HCT116 (cell line): ENCODE results near the gene ZEB2. TPM values are rescaled to one million over a fixed set of nuclear protein-coding genes. Genes with fewer than 3 reads are reported as not detected.

ENCODE experiments used
- ATAC-seq: fragments of 200-7000 bp; cut with Tn5 transposase; 2 replicates; pipeline ENCODE4 v1.9.1; 2020; ENCODE audit warnings: mild to moderate bottlenecking, moderate library complexity
- BruUV-seq: library from RNA; stranded (reverse); fragments of 400-500 nt; replicated peaks from 2 replicates; lab custom pipeline; 2021; lab: Mats Ljungman, UMichigan
- CTCF ChIA-PET: fragments of 300-600 bp; sonication (Branson Sonifier 250); formaldehyde crosslinking; loops from one replicate; lab custom pipeline; 2021; ENCODE audit warnings: antibody characterized with exemption; lab: Charles Lee
- POLR2A ChIA-PET: fragments of 300-600, 350-600 bp; sonication (Branson Sonifier 250); formaldehyde crosslinking; loops from one replicate; lab custom pipeline; 2021; ENCODE audit warnings: antibody characterized with exemption; lab: Charles Lee
- RAD21 ChIA-PET, 2 experiments: fragments of 300-600 bp; sonication (Branson Sonifier 250); formaldehyde crosslinking; loops; one replicate each; lab custom pipeline; 2023; ENCODE audit warnings: low total read pairs in 2 of 2; ENCODE audit not compliant: uncharacterized antibody in 2 of 2, unreplicated experiment in 2 of 2, low non-redundant PET in 1 of 2; lab: Charles Lee
- DNase-seq: peaks from one replicate; pipeline ENCODE4 v3.0.0-alpha.2; 2010; ENCODE audit warnings: low read depth, low spot score
- H2AFZ ChIP-seq: fragments of 200-600 bp; shearing (Covaris generic), sonication (generic); 2 replicates; pipeline ENCODE4 v1.6.1; 2017; ENCODE audit warnings: low read depth, mixed run types, mixed read lengths, antibody characterized with exemption, low read length; ENCODE audit not compliant: poor library complexity, severe bottlenecking
- H3K27ac ChIP-seq: 2 replicates; pipeline ENCODE4 v1.5.1; 2012; ENCODE audit warnings: low read depth, low read length
- H3K27me3 ChIP-seq: fragments of 200-600 bp; sonication (generic); 2 replicates; pipeline ENCODE4 v1.6.1; 2016; ENCODE audit warnings: mixed run types, low read length, mixed read lengths; ENCODE audit not compliant: insufficient read depth
- H3K36me3 ChIP-seq, 2 experiments: fragments of 200-500 bp in 1 of 2; fragments of 200-600 bp in 1 of 2; sonication (Bioruptor generic) in 1 of 2; sonication (generic) in 1 of 2; 2 replicates each; pipeline versions ENCODE4 v1.5.1 to v1.6.1; 2014 to 2016; ENCODE audit warnings: low read length in 2 of 2, inconsistent platforms in 1 of 2, mixed read lengths in 1 of 2, mixed run types in 1 of 2; ENCODE audit not compliant: insufficient read depth in 2 of 2, control insufficient read depth in 1 of 2
- H3K4me1 ChIP-seq, 2 experiments: fragments of 200-600 bp in 1 of 2; sonication (generic) in 1 of 2; 2 replicates each; pipeline versions ENCODE4 v1.5.1 to v1.6.1; 2012 to 2017; ENCODE audit warnings: low read length in 2 of 2, inconsistent platforms in 1 of 2, mild to moderate bottlenecking in 1 of 2, mixed read lengths in 1 of 2, mixed run types in 1 of 2, moderate library complexity in 1 of 2; ENCODE audit not compliant: insufficient read depth in 2 of 2, control insufficient read depth in 1 of 2
- H3K4me2 ChIP-seq: fragments of 200-600 bp; sonication (generic); 2 replicates; pipeline ENCODE4 v1.6.1; 2017; ENCODE audit warnings: mixed run types, low read length, mixed read lengths
- H3K4me3 ChIP-seq, 2 experiments: fragments of 200-600 bp in 1 of 2; sonication (generic) in 1 of 2; replicated peaks in 1 of 2; 2 replicates each; pipeline ENCODE4 v1.5.1; 2011 to 2016; ENCODE audit warnings: low read length in 2 of 2, control low read depth in 1 of 2, low read depth in 1 of 2, mild to moderate bottlenecking in 1 of 2, mixed read lengths in 1 of 2, mixed run types in 1 of 2
- H3K79me2 ChIP-seq: fragments of 200-600 bp; sonication (generic); 2 replicates; pipeline ENCODE4 v1.6.1; 2017; ENCODE audit warnings: mild to moderate bottlenecking, mixed run types, low read length, moderate library complexity, mixed read lengths; ENCODE audit not compliant: insufficient read depth
- H3K9ac ChIP-seq: fragments of 200-600 bp; sonication (generic); 2 replicates; pipeline ENCODE4 v1.6.1; 2016; ENCODE audit warnings: low read length, mixed read lengths
- H3K9me2 ChIP-seq: fragments of 200-600 bp; sonication (generic), shearing (Covaris generic); 2 replicates; pipeline ENCODE4 v1.6.1; 2017; ENCODE audit warnings: mixed run types, mild to moderate bottlenecking, moderate library complexity; ENCODE audit not compliant: insufficient read depth
- H3K9me3 ChIP-seq, 2 experiments: fragments of 200-500 bp in 1 of 2; fragments of 200-600 bp in 1 of 2; sonication (Bioruptor generic) in 1 of 2; sonication (generic) in 1 of 2; 2 replicates each; pipeline ENCODE4 v1.6.1; 2014 to 2017; ENCODE audit warnings: low read length in 2 of 2, mixed read lengths in 2 of 2, inconsistent platforms in 1 of 2, low read depth in 1 of 2, mild to moderate bottlenecking in 1 of 2, mixed run types in 1 of 2, moderate library complexity in 1 of 2; ENCODE audit not compliant: control insufficient read depth in 1 of 2, insufficient read depth in 1 of 2
- H4K20me1 ChIP-seq: fragments of 200-600 bp; sonication (generic), shearing (Covaris generic); 2 replicates; pipeline ENCODE4 v1.6.1; 2017; ENCODE audit warnings: mixed run types, mild to moderate bottlenecking, moderate library complexity; ENCODE audit not compliant: insufficient read depth
- CBX3 ChIP-seq: IDR thresholded peaks from 2 replicates; pipeline ENCODE4 v1.6.1; 2012; ENCODE audit warnings: low read depth
- CEBPB ChIP-seq: IDR thresholded peaks from 2 replicates; pipeline ENCODE4 v1.6.1; 2012; ENCODE audit warnings: low read depth
- CTCF ChIP-seq, 3 experiments: fragments of 200-600 bp in 1 of 3; sonication (generic) in 1 of 3; IDR thresholded peaks in 2 of 3; conservative IDR thresholded peaks in 1 of 3; 2 replicates each; pipeline ENCODE4 v1.5.1; 2012 to 2017; ENCODE audit warnings: low read depth in 2 of 3, low read length in 2 of 3, antibody characterized with exemption in 1 of 3, borderline replicate concordance in 1 of 3, control low read depth in 1 of 3, mild to moderate bottlenecking in 1 of 3, mixed read lengths in 1 of 3, mixed run types in 1 of 3, moderate library complexity in 1 of 3; ENCODE audit not compliant: insufficient read depth in 1 of 3
- EGR1 ChIP-seq: IDR thresholded peaks from 2 replicates; pipeline ENCODE4 v1.6.1; 2012; ENCODE audit warnings: low read depth
- ELF1 ChIP-seq: IDR thresholded peaks from 2 replicates; pipeline ENCODE4 v1.6.1; 2012; ENCODE audit warnings: low read depth, borderline replicate concordance
- EZH2 ChIP-seq: fragments of 200-600 bp; sonication (generic); IDR thresholded peaks from 2 replicates; pipeline ENCODE4 v1.6.1; 2017; ENCODE audit warnings: antibody characterized with exemption, mixed run types
- EZH2phosphoT487 ChIP-seq: fragments of 200-600 bp; IDR thresholded peaks from 2 replicates; pipeline ENCODE4 v1.6.1; 2018; ENCODE audit warnings: antibody characterized with exemption, borderline replicate concordance
- FOSL1 ChIP-seq: IDR thresholded peaks from 2 replicates; pipeline ENCODE4 v1.6.1; 2012; ENCODE audit warnings: low read depth
- MAX ChIP-seq: IDR thresholded peaks from 2 replicates; pipeline ENCODE4 v1.6.1; 2012
- POLR2A ChIP-seq: IDR thresholded peaks from 2 replicates; pipeline ENCODE4 v1.7.0; 2011; ENCODE audit warnings: borderline replicate concordance; ENCODE audit not compliant: insufficient read depth, insufficient read length; ENCODE audit errors: extremely low read depth
- POLR2AphosphoS5 ChIP-seq: IDR thresholded peaks from 2 replicates; pipeline ENCODE4 v1.6.1; 2011; ENCODE audit warnings: mild to moderate bottlenecking, low read depth, low read length, moderate library complexity
- SRF ChIP-seq: IDR thresholded peaks from 2 replicates; pipeline ENCODE4 v1.6.1; 2012; ENCODE audit warnings: low read depth
- ZFX ChIP-seq: fragments of 450-650 bp; IDR thresholded peaks from 2 replicates; pipeline ENCODE4 v1.6.1; 2017
- intact Hi-C: fragments of 100-400 bp; cut with micrococcal nuclease; formaldehyde crosslinking; loops from 2 replicates; pipeline ENCODE4 v1.10.0; 2022
- total RNA-seq: library from RNA; stranded (reverse); gene quantifications from one replicate; pipeline ENCODE4 v1.2.1, GENCODE V29; 2021; ENCODE audit not compliant: unreplicated experiment

Gene ZEB2
- total RNA-seq, 1 experiment from 2014 or later, result 0.81 TPM

DNA sequence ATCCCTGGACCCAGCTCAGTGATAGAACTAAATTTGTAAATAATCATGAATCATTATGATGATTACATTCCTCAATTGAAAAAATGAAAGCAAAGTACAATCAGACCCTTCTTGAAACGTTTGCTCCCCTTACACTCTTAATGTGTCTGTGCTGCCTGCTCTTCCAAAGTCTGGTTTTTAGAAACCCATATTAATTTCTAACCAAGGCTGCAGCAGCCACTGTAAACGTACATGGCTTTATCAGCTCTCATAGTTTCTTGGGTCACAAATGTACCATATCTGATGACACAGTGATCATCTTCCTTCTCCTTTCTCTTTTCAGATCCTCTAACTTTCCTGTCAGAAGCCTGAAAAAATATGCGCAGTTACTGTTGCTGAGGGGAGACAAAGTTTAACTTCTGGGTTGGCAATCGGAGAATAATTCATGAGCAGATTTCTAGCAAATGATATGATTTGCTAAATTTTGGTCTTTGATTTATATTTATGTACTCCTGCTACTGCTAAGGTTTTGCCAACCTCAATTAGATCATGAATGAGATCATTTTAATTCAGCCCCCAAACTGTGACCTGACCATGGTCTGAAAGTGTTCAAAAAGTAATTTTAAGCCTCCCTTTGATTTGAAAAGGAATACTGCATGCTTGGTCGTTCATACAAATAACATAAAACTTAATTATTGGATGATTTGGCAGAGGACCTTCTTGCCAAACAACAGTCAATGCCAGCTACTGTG lies 12.3 kb downstream of the ZEB2 start:
- peaks cover 14% of the 10 kb centered on the region for H3K27me3 ChIP-seq
- no peaks in the 10 kb centered on the region for H3K36me3 ChIP-seq
- no peaks in the 10 kb centered on the region for H3K9me2 ChIP-seq
- BruUV-seq, result no TSS peak
- no peaks in the 10 kb centered on the region for H3K79me2 ChIP-seq
- no peaks in the 10 kb centered on the region for H3K9me3 ChIP-seq
- no peak overlapping the region for H3K27ac ChIP-seq
- TF ChIP-seq MAX, result no peak
- no peak for TF ChIP-seq POLR2A
- TF ChIP-seq POLR2AphosphoS5, result no peak
- no peak for TF ChIP-seq SRF
- TF ChIP-seq EZH2, result no peak
- no peak for TF ChIP-seq EGR1
- TF ChIP-seq CBX3, result no peak
- TF ChIP-seq ZFX, result no peak
- no peak for TF ChIP-seq CTCF (IDR thresholded peaks at IDR 0.05 in 2 of 3, conservative IDR thresholded peaks at IDR 0.05 in 1 of 3; ENCODE audit: borderline replicate concordance in 1 of 3, insufficient read depth in 1 of 3, low read depth in 2 of 3, low read length in 2 of 3)
- no peak for TF ChIP-seq FOSL1
- no peak for TF ChIP-seq CEBPB
- no peak for TF ChIP-seq EZH2phosphoT487
- TF ChIP-seq ELF1, result no peak
- intact Hi-C loops, result no loop called here
- ChIA-PET POLR2A (no interaction called here), RAD21 (no interaction called here), CTCF (no interaction called here)
- no peaks in the 10 kb centered on the region for H3K4me1 ChIP-seq
- no peak overlapping the region for H3K4me3 ChIP-seq
- no peaks in the 10 kb centered on the region for H4K20me1 ChIP-seq
- DNase-seq (no peak), ATAC-seq (no peak)
- no peak overlapping the region for H3K9ac ChIP-seq
- H2AFZ ChIP-seq, result no peak overlapping the region
- no peak overlapping the region for H3K4me2 ChIP-seq
